Inflammatory macrophage treated with lipopolysaccharide for 4 hours (primary cell): ENCODE data around the gene RAD51.
"Not testable (repeated sequence)": the region's sequence is repeated elsewhere in the genome, so short reads cannot be mapped to it uniquely, and the experiment has no call there.

Source experiments
- DNase-seq: peaks from one replicate; pipeline ENCODE4 v3.0.0-alpha.2; 2020

The RAD51 gene

GRCh38 chr15:40694688-40695468 lies at the start of gene RAD51:
RAD51 (plus strand) TSS chr15:40695174; CDS start chr15:40698759, 3,585 bp downstream.
- DNase-seq, result peak; percentile 99

- DNase-seq, result no peak
Observed at GRCh38 chr15:40647523-40647922, 47.5 kb upstream of the RAD51 start.

GRCh38 chr15:40650479-40650878 lies 44.5 kb upstream of the RAD51 start:
- DNase-seq, result no peak

- no peak for DNase-seq
Observed at GRCh38 chr15:40660686-40661085, 34.3 kb upstream of the RAD51 start.

GRCh38 chr15:40664909-40665308 lies 30.1 kb upstream of the RAD51 start:
- no peak for DNase-seq

- DNase-seq, result not testable (repeated sequence)
Observed at GRCh38 chr15:40676290-40676689, 18.7 kb upstream of the RAD51 start.

GRCh38 chr15:40676906-40677305 lies 18.1 kb upstream of the RAD51 start:
- not testable (repeated sequence) for DNase-seq

- DNase-seq, result no peak
Observed at GRCh38 chr15:40680151-40680550, 14.8 kb upstream of the RAD51 start.

- DNase-seq, result not testable (repeated sequence)
Observed at GRCh38 chr15:40680959-40681358, 14.0 kb upstream of the RAD51 start.

GRCh38 chr15:40684381-40684780 lies 10.6 kb upstream of the RAD51 start:
- DNase-seq, result no peak

- no peak for DNase-seq
Observed at GRCh38 chr15:40685376-40685775, 9.6 kb upstream of the RAD51 start.

GRCh38 chr15:40688932-40689799 lies 5.8 kb upstream of the RAD51 start:
- no peak for DNase-seq

GRCh38 chr15:40691737-40692136 lies 3.2 kb upstream of the RAD51 start:
- DNase-seq, result no peak

GRCh38 chr15:40693904-40694687 lies 878 bp upstream of the RAD51 start:
- no peak for DNase-seq

- peak; percentile 25 for DNase-seq
Observed at GRCh38 chr15:40695469-40695890, 506 bp downstream of the RAD51 start.

GRCh38 chr15:40696228-40696627 lies 1.3 kb downstream of the RAD51 start:
- DNase-seq, result no peak

- no peak for DNase-seq
Observed at GRCh38 chr15:40697916-40698315, 2.9 kb downstream of the RAD51 start.

GRCh38 chr15:40702077-40702476 lies 7.1 kb downstream of the RAD51 start:
- DNase-seq, result peak; percentile 45

- no peak for DNase-seq
Observed at GRCh38 chr15:40706121-40706520, 11.1 kb downstream of the RAD51 start.

GRCh38 chr15:40714144-40714543 lies 19.2 kb downstream of the RAD51 start:
- no peak for DNase-seq

- DNase-seq, result no peak
Observed at GRCh38 chr15:40716165-40716564, 21.2 kb downstream of the RAD51 start.

GRCh38 chr15:40721701-40722100 lies 26.7 kb downstream of the RAD51 start:
- DNase-seq, result peak; percentile 56

GRCh38 chr15:40722354-40722753 lies 27.4 kb downstream of the RAD51 start:
- DNase-seq, result no peak
